Aortic smooth muscle cell (primary cell): ENCODE data around the gene KAT6B. TPM values are rescaled to one million over a fixed set of nuclear protein-coding genes. Genes with fewer than 3 reads are reported as not detected.

ENCODE experiments used
- total RNA-seq: library from RNA; depleted of rRNA; stranded (reverse); fragments of >200 nt; gene quantifications from 2 replicates; pipeline ENCODE4 v1.2.3, GENCODE V29; 2014

KAT6B gene
- 16.8 and 23.4 TPM in 2 replicates for total RNA-seq

DNA sequence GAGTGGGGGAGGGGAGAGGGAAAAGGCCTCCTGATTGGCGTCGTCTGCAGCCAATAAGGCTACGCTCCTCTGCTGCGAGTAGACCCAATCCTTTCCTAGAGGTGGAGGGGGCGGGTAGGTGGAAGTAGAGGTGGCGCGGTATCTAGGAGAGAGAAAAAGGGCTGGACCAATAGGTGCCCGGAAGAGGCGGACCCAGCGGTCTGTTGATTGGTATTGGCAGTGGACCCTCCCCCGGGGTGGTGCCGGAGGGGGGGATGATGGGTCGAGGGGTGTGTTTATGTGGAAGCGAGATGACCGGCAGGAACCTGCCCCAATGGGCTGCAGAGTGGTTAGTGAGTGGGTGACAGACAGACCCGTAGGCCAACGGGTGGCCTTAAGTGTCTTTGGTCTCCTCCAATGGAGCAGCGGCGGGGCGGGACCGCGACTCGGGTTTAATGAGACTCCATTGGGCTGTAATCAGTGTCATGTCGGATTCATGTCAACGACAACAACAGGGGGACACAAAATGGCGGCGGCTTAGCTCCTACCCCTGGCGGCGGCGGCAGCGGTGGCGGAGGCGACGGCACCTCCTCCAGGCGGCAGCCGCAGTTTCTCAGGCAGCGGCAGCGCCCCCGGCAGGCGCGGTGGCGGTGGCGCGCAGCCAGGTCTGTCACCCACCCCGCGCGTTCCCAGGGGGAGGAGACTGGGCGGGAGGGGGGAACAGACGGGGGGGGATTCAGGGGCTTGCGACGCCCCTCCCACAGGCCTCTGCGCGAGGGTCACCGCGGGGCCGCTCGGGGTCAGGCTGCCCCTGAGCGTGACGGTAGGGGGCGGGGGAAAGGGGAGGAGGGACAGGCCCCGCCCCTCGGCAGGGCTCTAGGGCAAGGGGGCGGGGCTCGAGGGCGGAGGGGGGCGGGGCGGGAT, at the start of gene KAT6B:
KAT6B (plus strand) TSS at position 459 of the 903 bp plus-strand sequence. CDS start 16,258 bp downstream, outside the sequence.

